Hepatocyte (in vitro differentiated cells): Measurements from ENCODE around the gene XAGE2.

Experiments used
- CTCF ChIP-seq: fragments of 200-600 bp; sonication (generic); IDR thresholded peaks from 2 replicates; pipeline ENCODE4 v1.5.1; 2016; ENCODE audit warnings: antibody characterized with exemption, mild to moderate bottlenecking; ENCODE audit not compliant: poor library complexity
- EZH2 ChIP-seq: fragments of 200-600 bp; sonication (generic); IDR thresholded peaks from 2 replicates; pipeline ENCODE4 v1.6.1; 2016; ENCODE audit warnings: antibody characterized with exemption, mild to moderate bottlenecking, borderline replicate concordance

- TF ChIP-seq EZH2, result no peak
- no peak for TF ChIP-seq CTCF
These were observed 10.0 kb downstream of the XAGE2 start for GRCh38 chrX:52378870-52379269.
